A673 (cell line): ENCODE results near the gene KCNQ1.

ENCODE experiments used
- CTCF ChIP-seq: fragments of 300-800, 200-600 bp; sonication (generic); conservative IDR thresholded peaks from 2 replicates; pipeline ENCODE4 v1.5.1; 2017; ENCODE audit warnings: low read depth, mild to moderate bottlenecking, antibody characterized with exemption, low read length, moderate library complexity, mixed read lengths
- EZH2 ChIP-seq: fragments of 200-600 bp; sonication (generic); IDR thresholded peaks from 2 replicates; pipeline ENCODE4 v1.6.1; 2017; ENCODE audit warnings: borderline replicate concordance, low read depth, mild to moderate bottlenecking, mixed read lengths, antibody characterized with exemption, low read length; ENCODE audit not compliant: poor library complexity, severe bottlenecking

GRCh38 chr11:2483426-2483825 lies 38.6 kb downstream of the KCNQ1 start:
- no peak for TF ChIP-seq CTCF
- TF ChIP-seq EZH2, result no peak
